Keratinocyte (primary cell): ENCODE measurements around the gene RAB11FIP5.

Experiments used
- CTCF ChIP-seq, 3 experiments: IDR thresholded peaks in 1 of 3; conservative IDR thresholded peaks in 1 of 3; optimal IDR thresholded peaks in 1 of 3; 2 replicates in 2 of 3; 3 replicates in 1 of 3; pipeline versions ENCODE3 to v1.5.1; 2011; ENCODE audit warnings: low read length in 3 of 3, mild to moderate bottlenecking in 3 of 3, moderate library complexity in 2 of 3, control low read depth in 1 of 3, inconsistent platforms in 1 of 3; ENCODE audit not compliant: insufficient read depth in 2 of 3; ENCODE audit errors: extremely low read depth in 1 of 3
- EZH2 ChIP-seq: IDR thresholded peaks from one replicate; pipeline ENCODE4 v1.6.1; 2012; ENCODE audit warnings: inconsistent platforms, mild to moderate bottlenecking, low read length, moderate library complexity

GRCh38 chr2:73092146-73092783 is 20.5 kb downstream of the RAB11FIP5 start:
- TF ChIP-seq EZH2 (no peak), CTCF (optimal IDR thresholded peaks at IDR 0.05 in 1 of 3, IDR thresholded peaks at IDR 0.05 in 1 of 3, conservative IDR thresholded peaks at IDR 0.05 in 1 of 3; ENCODE audit: extremely low read depth in 1 of 3, insufficient read depth in 2 of 3, low read length in 3 of 3) (no peak)
